Activated CD4-positive, alpha-beta T cell treated with anti-CD3 and anti-CD28 coated beads, Interleukin-2, amount 50 U/mL, for 48 hours (primary cell): ENCODE data around the gene TMEM120A.
"Not testable (repeated sequence)": the region's sequence is repeated elsewhere in the genome, so short reads cannot be mapped to it uniquely, and the experiment has no call there.

Experiments used
- DNase-seq, 2 experiments: peaks; one replicate each; pipeline ENCODE4 v3.0.0-alpha.2; 2020

TMEM120A gene

DNA sequence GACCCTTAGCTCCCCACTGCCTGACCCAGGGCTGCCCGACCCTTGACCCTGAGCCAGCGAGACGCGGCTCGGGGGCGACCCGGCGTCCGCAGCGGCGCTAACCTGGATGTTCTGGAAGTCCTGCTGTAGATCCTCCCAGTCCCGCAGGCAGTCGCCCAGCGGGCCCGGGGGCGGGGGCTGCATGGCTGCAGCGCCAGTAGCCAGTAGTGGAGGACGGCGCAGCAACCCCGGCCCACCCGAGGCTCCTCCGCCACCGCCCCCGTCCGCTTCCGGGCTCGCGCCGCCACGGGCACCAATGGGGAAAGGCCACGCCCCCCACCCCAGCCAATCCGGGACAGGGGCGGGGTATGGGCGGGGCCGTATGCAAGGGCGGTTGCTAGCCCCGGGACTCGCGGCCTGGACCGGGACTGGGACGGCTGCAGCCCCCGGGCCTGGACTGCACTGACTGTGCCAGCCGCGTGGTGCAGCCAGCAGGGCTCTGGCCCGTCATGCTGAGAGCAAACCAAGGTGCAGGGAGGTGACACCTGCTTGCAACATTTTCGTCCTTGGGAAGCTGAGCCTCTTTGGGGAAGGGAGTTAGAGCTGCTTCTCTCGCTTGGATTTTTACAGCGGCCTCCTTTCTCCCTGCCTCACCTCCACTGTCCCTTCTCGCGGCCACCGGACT, at the start of gene TMEM120A:
Gene TMEM120A (minus strand): TSS at position 208 of the 664 bp plus-strand sequence. CDS start 25 bp downstream, at position 183.
- DNase-seq = peak; percentile 94 to 96

- DNase-seq = no peak
These were observed 45.7 kb upstream of the TMEM120A start for GRCh38 chr7:76040126-76040525.

DNA sequence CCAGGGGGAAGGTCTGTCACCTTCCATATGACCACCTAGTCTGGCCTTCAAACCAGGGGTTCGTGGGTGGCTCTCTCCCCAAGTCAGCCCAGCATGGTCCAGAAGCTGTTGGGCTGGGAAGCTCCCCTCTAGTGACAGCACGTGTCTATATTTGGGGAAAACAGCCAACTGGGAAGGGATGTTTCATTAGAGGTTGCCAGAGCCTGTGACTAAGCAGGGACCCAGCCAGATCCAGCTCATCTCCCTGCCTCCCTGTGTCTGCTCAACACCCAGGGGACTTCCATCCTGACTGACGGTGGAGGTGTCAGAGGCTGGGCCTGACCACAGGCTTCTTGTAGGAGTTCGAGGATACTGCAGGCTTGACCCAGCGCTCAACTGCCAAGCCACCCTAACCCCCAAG, 42.9 kb upstream of the TMEM120A start:
- no peak for DNase-seq

- DNase-seq = no peak
These were observed 37.6 kb upstream of the TMEM120A start for GRCh38 chr7:76031964-76032363.

GRCh38 chr7:76029682-76030081, 35.3 kb upstream of the TMEM120A start:
- DNase-seq = not testable (repeated sequence)

DNA sequence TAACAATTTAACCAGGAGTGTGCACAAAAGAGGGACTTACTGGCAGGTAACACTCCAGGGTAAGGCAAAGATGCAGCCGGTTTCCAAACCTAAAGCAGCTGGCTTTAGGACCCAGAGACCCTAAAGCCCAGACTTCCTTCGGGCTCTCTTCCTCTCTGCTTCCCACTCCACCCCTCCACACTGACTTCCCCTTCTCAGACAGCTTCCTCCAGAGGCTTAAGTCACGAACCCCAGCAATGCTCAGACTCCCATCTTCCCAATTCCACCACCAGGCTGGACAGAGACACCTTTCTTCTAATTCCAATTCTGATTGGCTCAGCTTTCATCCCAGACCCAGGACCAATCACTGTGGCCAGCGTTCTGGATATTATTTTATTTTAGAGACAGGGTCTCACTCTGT, 28.6 kb upstream of the TMEM120A start:
- DNase-seq = no peak

DNA sequence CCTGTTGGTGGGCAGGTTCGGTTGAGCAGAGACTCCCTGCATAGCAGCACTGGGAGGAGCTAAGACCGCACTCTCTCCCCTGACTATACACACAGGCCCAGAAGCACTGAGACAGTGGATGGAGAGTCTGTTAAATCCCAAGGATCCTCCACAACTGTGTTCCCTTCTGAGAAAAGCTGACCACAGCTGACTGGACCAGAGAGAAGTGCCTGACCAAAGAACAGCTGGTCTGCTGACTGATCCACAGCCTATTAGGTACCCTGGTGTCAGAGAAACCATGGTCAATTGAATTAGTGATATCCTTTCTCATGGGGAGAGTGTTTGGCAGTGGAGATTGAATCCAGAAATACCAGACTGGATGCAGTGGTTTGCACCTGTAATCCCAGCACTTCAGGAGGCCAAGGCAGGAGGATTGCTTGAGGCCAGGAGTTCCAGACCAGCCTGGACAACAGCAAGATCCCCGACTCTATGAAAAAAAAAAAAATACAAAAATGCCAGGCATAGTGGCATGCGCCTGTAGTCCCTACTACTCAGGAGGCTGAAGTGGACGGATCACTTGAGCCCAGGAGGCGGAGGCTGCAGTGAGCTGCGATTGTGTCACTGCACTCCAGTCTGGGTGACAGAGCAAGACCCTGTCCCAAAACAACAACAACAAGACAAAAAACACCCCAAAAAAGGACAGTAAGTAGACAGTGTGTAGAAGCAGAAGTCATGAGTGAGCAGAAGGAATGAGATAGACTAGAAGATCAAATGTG, 27.8 kb upstream of the TMEM120A start:
- DNase-seq = no peak

DNA sequence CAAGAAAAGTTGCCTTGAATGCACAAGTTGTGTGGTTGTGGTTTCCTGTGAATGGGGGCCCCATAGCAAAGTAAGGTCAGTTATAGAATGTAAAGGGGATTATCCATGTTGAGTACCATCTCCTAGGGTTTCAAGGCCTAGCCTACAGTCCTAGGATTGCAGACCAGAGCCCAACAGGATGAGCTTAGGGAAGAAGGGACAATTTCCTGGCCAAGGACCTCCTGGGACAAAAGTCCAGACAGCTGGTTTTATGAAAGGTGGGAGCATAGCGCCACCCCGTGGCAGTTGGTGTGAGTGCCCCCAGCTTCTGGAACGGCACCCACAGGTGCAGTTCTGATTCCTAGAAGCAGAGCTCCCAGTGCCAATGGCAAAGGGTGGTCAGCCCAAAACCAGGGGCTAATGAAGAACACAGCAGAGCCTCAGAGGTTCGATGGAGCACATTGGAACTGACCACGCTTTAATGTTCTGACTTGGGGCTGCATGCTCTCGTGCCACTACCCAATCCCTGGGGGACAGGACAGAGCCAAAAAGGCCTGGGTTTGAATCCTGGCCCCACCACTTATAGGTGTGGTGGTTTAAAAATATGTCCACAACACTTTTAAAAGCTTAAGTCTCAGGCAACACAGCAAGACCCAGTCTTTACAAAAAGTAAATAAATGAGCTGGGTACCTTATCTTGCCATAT, 25.8 kb upstream of the TMEM120A start:
- peak; percentile 76 to 82 for DNase-seq

- DNase-seq = not testable (repeated sequence)
These were observed 24.1 kb upstream of the TMEM120A start for GRCh38 chr7:76018520-76018919.

- no peak for DNase-seq
These were observed 22.0 kb upstream of the TMEM120A start for GRCh38 chr7:76016191-76016947.

DNA sequence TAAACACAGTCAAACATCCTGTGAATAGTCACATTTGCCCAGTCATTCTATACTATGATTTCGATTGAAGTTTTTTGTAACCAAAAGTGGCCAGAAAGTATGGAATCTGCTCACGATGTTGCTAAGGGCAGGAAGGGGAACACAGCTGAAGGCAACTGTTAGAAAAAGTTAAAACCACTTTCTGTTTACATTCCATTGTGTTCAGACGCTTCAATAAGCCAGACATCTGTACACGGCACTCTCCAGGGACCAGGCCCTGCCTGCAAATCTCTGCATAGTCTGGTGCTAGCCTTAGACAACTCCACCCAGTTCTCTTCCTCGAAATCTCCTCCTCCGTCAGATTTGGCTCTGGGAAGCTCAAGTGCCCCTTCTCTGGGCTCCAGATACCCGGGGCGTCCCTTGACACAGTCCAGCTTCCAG, 17.1 kb upstream of the TMEM120A start:
- no peak for DNase-seq

DNA sequence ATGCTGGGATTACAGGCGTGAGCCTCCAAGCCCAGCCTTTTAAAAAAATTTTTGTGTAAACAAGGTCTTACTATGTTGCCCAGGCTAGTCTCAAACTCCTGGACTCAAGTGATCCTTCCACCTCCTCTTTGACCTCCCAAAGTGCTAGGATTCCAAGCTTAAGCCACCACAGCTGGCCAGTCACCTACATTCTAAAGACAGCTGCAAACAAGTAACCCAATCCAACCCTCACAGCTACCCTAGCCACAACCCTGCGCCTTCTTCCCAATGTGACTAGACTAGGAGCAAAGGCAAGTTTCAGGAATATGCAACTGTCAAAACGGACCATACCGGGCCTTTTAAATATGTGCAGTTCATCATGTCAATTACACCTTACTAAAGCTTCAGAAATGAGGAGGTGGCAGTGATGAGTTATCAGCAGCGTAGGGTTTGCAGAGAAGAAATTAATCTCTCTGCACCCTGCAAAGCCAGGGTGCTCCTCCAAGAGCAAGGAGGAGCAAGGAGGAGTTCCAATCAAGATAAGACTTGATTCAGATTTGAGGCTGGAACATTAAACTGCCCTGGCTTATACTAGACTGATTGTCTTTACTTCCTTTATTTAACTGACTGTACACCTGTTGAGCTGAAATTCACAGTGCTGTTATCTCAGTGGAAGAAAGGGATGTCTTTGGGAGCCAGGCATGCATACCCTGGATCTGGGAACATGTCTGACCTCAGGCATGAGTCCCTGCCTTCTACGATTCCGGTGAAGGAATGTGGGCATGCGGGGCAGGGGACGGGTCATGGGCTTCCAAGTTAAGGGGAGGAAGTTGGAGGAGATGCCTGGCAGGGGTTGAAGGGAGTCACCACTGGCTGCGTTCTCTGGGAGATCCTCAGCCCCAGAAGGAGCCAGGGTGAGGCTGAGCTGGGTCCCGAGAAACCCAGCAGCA, 15.5 kb upstream of the TMEM120A start:
- DNase-seq = no peak

GRCh38 chr7:76008156-76008687, 13.8 kb upstream of the TMEM120A start:
- peak; percentile 26 to 27 for DNase-seq

DNA sequence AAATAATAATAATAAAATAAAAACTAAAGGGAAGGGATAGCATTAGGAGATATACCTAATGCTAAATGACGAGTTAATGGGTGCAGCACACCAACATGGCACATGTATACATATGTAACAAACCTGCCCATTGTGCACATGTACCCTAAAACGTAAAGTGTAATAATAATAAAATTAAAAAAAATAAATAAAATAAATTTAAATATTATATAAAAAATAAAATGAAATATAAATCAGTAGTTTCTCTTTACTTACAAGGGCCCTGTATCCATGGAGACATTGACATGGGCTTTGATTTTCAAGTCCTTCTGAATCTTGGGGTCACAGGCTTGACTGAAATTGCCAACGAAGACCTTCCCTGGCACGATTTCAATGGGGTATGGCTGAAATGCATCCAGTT, 10.6 kb upstream of the TMEM120A start:
- not testable (repeated sequence) for DNase-seq

DNA sequence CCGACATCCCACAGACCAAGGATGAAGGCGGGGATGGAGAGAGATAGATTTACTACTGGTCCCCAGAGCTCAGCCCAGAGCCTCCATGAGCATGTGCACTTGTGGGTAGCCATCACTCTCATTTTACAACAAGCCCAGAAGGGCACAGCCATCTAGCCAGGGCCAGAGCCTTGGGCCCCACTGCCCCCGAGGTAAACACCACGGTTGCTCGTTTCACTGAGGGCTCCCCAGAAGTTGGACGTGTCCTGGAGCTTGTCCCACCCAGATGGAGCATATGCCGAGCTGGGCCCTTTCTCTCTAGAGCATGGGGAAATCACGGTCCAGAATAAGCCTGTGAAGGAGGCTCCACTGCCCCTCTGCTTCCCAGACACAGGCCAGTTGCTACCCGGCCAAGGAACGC, 9.0 kb upstream of the TMEM120A start:
- no peak for DNase-seq

DNA sequence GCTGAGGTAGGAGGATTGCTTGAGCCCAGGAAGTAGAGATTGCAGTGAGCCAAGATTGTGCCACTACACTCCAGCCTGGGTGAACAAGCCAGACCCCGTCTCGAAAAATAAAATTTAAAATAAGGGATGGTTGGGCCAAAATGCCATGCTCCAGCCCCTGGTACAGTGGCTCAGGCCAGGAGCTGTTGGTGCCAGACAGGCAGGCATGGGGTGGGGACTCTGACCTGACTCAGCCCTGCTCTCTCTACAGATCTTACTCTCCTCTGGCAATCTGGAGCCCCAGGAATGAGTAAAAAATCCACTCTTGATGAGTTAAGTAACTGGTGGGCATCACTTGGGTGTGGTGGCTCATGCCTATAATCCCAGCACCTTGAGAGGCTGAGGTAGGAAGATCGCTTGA, 8.4 kb upstream of the TMEM120A start:
- no peak for DNase-seq

DNA sequence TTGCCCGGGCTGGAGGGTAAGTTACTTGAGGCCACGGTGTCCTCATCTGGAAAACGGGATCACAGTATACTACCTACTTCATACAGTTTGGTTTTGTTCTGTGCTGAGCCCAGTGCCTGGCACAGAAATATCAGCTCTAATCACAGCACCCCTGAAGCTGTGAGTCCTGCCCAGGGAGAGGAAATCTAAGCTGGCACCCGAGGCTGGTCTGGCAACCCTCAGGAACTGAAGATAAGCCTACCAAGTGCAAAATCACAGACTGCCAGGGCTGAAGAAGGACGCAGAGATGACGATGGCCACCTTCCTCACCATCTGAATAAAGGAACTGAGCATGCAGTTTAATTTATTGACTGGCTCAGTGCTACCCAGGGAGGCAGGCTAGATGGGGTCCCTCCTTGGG, 7.7 kb upstream of the TMEM120A start:
- no peak for DNase-seq

DNA sequence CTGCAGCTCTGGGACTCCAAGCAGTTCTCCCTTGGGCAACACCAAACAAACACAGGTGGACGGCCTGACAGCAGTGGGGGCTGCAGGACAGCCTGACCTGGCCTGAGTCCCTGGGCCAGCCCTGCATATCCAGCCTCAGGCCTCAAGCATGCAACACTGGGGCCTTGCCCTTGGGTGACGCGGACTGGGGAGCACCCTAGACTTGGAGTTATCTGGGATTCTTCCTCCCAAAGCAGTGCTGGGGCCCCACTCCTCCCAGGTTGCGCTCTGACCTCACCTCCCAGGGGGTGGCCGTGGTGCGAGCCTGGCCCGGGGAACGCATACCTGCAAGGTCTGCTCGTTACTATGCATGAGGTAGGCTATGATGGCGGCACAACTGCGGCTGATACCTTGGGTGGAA, 6.2 kb upstream of the TMEM120A start:
- DNase-seq = no peak

GRCh38 chr7:75998038-75998437, 3.6 kb upstream of the TMEM120A start:
- DNase-seq = no peak

GRCh38 chr7:75996476-75996875, 2.1 kb upstream of the TMEM120A start:
- no peak for DNase-seq

DNA sequence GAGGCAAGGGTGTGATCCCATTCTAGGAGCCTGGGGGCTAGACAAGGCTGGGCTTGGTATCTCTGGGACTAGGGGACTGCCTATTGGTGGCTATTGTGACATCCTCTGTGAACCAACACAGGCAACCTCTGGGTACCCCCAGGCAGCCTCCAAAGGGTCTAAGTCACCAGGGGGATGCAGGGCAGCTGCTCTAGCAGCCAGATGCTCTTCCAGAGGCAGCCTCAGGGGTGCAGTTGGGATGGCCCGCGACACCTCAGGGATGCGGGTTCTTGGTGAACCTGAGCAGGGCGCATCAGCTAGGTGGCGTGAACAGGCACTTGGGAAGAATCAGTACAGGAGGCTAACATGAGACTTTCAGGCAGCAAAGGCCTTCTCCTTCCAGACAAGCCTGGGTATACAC, 1.6 kb upstream of the TMEM120A start:
- no peak for DNase-seq

DNA sequence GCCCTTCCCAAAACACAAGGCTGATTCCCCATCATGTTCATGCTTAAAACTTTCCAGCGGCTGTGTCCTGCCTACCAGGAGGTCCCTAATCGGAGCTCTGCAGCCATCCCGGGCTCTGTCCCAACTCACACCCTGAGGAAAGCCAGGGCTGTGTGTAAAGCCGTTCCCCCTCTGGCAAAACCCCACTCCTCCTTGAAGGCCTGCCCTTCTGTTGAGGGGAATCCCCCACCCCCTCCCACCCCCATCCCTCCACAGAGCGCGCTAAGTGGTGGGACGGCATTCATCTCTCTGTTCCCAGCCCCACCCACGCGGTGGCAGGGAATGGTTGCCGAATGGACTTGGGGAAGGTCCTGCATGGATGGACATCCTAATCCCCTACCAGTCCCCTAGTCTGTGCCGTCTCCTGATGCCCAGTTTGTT, 667 bp upstream of the TMEM120A start:
- no peak for DNase-seq
